Keratinocyte (primary cell): ENCODE results near the gene PGPEP1. TPM values are rescaled to one million over a fixed set of nuclear protein-coding genes. Genes with fewer than 3 reads are reported as not detected.

Source experiments
- DNase-seq: peaks from one replicate; pipeline ENCODE4 v3.0.0-alpha.2; 2011; ENCODE audit warnings: low read depth, missing footprints, low spot score
- FAIRE-seq: peaks from 2 replicates; lab custom pipeline; 2011; peaks lifted over from hg19 to GRCh38; lab: Jason Lieb, UNC
- H2AFZ ChIP-seq: 2 replicates; pipeline ENCODE4 v1.6.0; 2012; ENCODE audit warnings: low read length, control low read depth, inconsistent platforms; ENCODE audit not compliant: control insufficient read depth
- H3K27ac ChIP-seq: 2 replicates; pipeline ENCODE4 v1.5.1; 2011; ENCODE audit warnings: low read length; ENCODE audit not compliant: control insufficient read depth, insufficient read depth
- H3K27me3 ChIP-seq: 3 replicates; pipeline ENCODE4 v1.6.0; 2011; ENCODE audit warnings: low read length; ENCODE audit not compliant: control insufficient read depth, insufficient read depth; ENCODE audit errors: extremely low read depth
- H3K36me3 ChIP-seq, 2 experiments: 2 replicates in 1 of 2; 3 replicates in 1 of 2; pipeline ENCODE4 v1.5.1; 2011; ENCODE audit warnings: low read length in 2 of 2, mild to moderate bottlenecking in 1 of 2; ENCODE audit not compliant: control insufficient read depth in 2 of 2, insufficient read depth in 2 of 2; ENCODE audit errors: extremely low read depth in 1 of 2
- H3K4me1 ChIP-seq: 3 replicates; pipeline ENCODE4 v1.5.1; 2011; ENCODE audit warnings: low read length; ENCODE audit not compliant: control insufficient read depth, insufficient read depth; ENCODE audit errors: extremely low read depth
- H3K4me2 ChIP-seq: 3 replicates; pipeline ENCODE4 v1.6.0; 2011; ENCODE audit warnings: low read depth, low read length; ENCODE audit not compliant: control insufficient read depth, insufficient read depth; ENCODE audit errors: extremely low read depth
- H3K4me3 ChIP-seq, 3 experiments: fragments of 200-600 bp in 1 of 3; sonication (generic) in 1 of 3; 2 replicates in 2 of 3; 3 replicates in 1 of 3; pipeline ENCODE4 v1.5.1; 2011 to 2016; ENCODE audit warnings: low read length in 3 of 3, mild to moderate bottlenecking in 3 of 3, control low read depth in 2 of 3, inconsistent platforms in 1 of 3, low read depth in 1 of 3, mixed read lengths in 1 of 3, mixed run types in 1 of 3, moderate library complexity in 1 of 3; ENCODE audit not compliant: control insufficient read depth in 2 of 3, insufficient read depth in 2 of 3; ENCODE audit errors: extremely low read depth in 1 of 3
- H3K79me2 ChIP-seq: 2 replicates; pipeline ENCODE4 v1.6.0; 2012; ENCODE audit warnings: low read length; ENCODE audit not compliant: control insufficient read depth, insufficient read depth
- H3K9ac ChIP-seq: 3 replicates; pipeline ENCODE4 v1.6.0; 2011; ENCODE audit warnings: low read length; ENCODE audit not compliant: control insufficient read depth, insufficient read depth; ENCODE audit errors: extremely low read depth
- H3K9me1 ChIP-seq: 3 replicates; pipeline ENCODE4 v1.6.0; 2011; ENCODE audit warnings: low read length; ENCODE audit not compliant: control insufficient read depth, insufficient read depth; ENCODE audit errors: extremely low read depth
- H3K9me3 ChIP-seq: 2 replicates; pipeline ENCODE4 v1.5.1; 2012; ENCODE audit warnings: low read depth, low read length; ENCODE audit not compliant: control insufficient read depth
- H4K20me1 ChIP-seq: 3 replicates; pipeline ENCODE4 v1.6.0; 2011; ENCODE audit warnings: low read length; ENCODE audit not compliant: control insufficient read depth, insufficient read depth; ENCODE audit errors: extremely low read depth
- EZH2 ChIP-seq: IDR thresholded peaks from one replicate; pipeline ENCODE4 v1.6.1; 2012; ENCODE audit warnings: inconsistent platforms, mild to moderate bottlenecking, low read length, moderate library complexity
- dilution Hi-C: fragments of 300-500 bp; cut with MboI; formaldehyde crosslinking; loops from one replicate; pipeline ENCODE4 v1.7.0; 2020; ENCODE audit warnings: low sequenced_read_pairs; ENCODE audit not compliant: extremely low pct_ligation_motif_present
- polyA plus RNA-seq, 5 experiments: library from polyadenylated mRNA; depleted of rRNA in 3 of 5; stranded (reverse) in 3 of 5; stranded (forward) in 1 of 5; unstranded in 1 of 5; fragments of >200 nt; gene quantifications; 1 replicate in 1 of 5; 2 replicates in 3 of 5; 3 replicates in 1 of 5; pipeline versions ENCODE4 v1.2.1 to v1.2.3, GENCODE V29; 2011 to 2012; ENCODE audit warnings: missing spikeins in 2 of 5, low read depth in 1 of 5, low replicate concordance in 1 of 5
- TF ChIP-seq, protein P1 (sequence below), 3 experiments: IDR thresholded peaks in 1 of 3; conservative IDR thresholded peaks in 1 of 3; optimal IDR thresholded peaks in 1 of 3; 2 replicates in 2 of 3; 3 replicates in 1 of 3; pipeline versions ENCODE3 to v1.5.1; 2011; ENCODE audit warnings: low read length in 3 of 3, mild to moderate bottlenecking in 3 of 3, moderate library complexity in 2 of 3, control low read depth in 1 of 3, inconsistent platforms in 1 of 3; ENCODE audit not compliant: insufficient read depth in 2 of 3; ENCODE audit errors: extremely low read depth in 1 of 3

The PGPEP1 gene
- polyA plus RNA-seq, 1 donor (not counting 4 experiments of a cell fraction or from before 2014, with no cell fraction given): 5.6 TPM

- no peak overlapping the region for H2AFZ ChIP-seq
- H3K79me2 ChIP-seq: no peaks in the 10 kb centered on the region
- dilution Hi-C loops: no loop called here
- no peaks in the 10 kb centered on the region for H3K36me3 ChIP-seq
- H3K27ac ChIP-seq: no peak overlapping the region
- no peaks in the 10 kb centered on the region for H3K9me1 ChIP-seq
- no peaks in the 10 kb centered on the region for H3K27me3 ChIP-seq
- no peak for FAIRE-seq
- H4K20me1 ChIP-seq: no peaks in the 10 kb centered on the region
- DNase-seq: no peak
- H3K9ac ChIP-seq: no peak overlapping the region
- peak overlapping the region; percentile 74 for H3K4me2 ChIP-seq
- H3K9me3 ChIP-seq: no peaks in the 10 kb centered on the region
- no peak overlapping the region for H3K4me3 ChIP-seq
- no peak for TF ChIP-seq EZH2
- TF ChIP-seq, protein P1, sequence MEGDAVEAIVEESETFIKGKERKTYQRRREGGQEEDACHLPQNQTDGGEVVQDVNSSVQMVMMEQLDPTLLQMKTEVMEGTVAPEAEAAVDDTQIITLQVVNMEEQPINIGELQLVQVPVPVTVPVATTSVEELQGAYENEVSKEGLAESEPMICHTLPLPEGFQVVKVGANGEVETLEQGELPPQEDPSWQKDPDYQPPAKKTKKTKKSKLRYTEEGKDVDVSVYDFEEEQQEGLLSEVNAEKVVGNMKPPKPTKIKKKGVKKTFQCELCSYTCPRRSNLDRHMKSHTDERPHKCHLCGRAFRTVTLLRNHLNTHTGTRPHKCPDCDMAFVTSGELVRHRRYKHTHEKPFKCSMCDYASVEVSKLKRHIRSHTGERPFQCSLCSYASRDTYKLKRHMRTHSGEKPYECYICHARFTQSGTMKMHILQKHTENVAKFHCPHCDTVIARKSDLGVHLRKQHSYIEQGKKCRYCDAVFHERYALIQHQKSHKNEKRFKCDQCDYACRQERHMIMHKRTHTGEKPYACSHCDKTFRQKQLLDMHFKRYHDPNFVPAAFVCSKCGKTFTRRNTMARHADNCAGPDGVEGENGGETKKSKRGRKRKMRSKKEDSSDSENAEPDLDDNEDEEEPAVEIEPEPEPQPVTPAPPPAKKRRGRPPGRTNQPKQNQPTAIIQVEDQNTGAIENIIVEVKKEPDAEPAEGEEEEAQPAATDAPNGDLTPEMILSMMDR (optimal IDR thresholded peaks at IDR 0.05 in 1 of 3, IDR thresholded peaks at IDR 0.05 in 1 of 3, conservative IDR thresholded peaks at IDR 0.05 in 1 of 3; ENCODE audit: extremely low read depth in 1 of 3, insufficient read depth in 2 of 3, low read length in 3 of 3): peak in 1 of 3 experiments; percentile 28
- peaks cover 25% of the 10 kb centered on the region for H3K4me1 ChIP-seq
Measured at GRCh38 chr19:18339723-18340122, 675 bp upstream of the PGPEP1 start.

DNA sequence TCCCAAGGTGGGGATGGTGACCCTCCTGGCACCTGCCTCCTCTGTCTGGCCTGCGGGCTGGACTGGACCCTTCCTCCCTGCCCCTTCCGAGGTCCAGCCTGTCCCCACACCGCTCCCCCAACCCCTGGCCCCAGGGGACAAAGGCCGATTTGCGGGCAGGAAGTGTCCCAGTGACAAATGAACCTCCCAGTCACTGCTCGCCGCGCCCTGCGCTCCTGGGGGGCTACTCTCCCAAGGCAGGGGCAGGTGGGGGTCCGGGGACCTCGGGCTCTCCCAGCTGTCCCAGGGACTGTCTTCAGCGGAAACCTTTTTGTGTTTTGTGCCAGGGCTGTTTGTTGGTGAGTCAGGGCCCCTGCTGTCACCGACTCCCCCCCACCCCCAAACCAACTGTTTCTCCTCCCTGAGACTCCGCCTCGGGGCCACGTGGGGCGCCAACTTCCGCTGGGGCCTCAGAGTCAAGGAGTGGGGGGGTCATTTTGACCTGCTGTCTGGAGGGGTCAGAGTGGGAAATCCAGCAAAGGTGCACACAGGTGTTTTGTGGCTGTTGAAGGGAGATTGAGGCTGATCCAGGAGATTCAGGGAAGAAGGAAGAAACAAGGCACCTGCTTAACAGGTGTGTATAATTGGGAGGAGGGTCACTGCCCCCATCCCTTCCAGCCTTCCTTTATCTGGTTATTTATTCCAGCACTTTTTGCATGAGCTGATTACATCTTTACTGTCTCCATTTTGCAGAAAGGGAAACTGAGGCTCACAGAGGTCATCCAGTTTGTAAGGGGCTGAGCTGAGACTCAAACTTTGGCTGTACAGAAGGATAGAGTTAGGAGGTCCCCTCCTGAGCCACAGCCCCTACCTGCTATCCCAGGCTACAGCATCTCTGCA, 831 bp downstream of the PGPEP1 start:
- FAIRE-seq (no peak), DNase-seq (no peak)
- Histone ChIP-seq H3K4me3 (peak overlapping the region; percentile 44 to 73 (median 66)), H3K27me3 (no peaks in the 10 kb centered on the region), H3K4me2 (peak overlapping the region; percentile 74), H3K79me2 (no peaks in the 10 kb centered on the region), H3K9me3 (no peaks in the 10 kb centered on the region), H3K27ac (no peak overlapping the region), H2AFZ (peak overlapping the region; percentile 82), H3K4me1 (peaks cover 36% of the 10 kb centered on the region), H3K9me1 (no peaks in the 10 kb centered on the region), H4K20me1 (no peaks in the 10 kb centered on the region), H3K36me3 (no peaks in the 10 kb centered on the region), H3K9ac (peak overlapping the region; percentile 22)
- TF ChIP-seq, protein P1 (optimal IDR thresholded peaks at IDR 0.05 in 1 of 3, IDR thresholded peaks at IDR 0.05 in 1 of 3, conservative IDR thresholded peaks at IDR 0.05 in 1 of 3; ENCODE audit: extremely low read depth in 1 of 3, insufficient read depth in 2 of 3, low read length in 3 of 3): no peak
- TF ChIP-seq EZH2: no peak
- dilution Hi-C loops: no loop called here
